Glomerular endothelial cell (primary cell): ENCODE results near the gene TMEM202. TPM values are rescaled to one million over a fixed set of nuclear protein-coding genes. Genes with fewer than 3 reads are reported as not detected.
"Not testable (repeated sequence)": the region's sequence is repeated elsewhere in the genome, so short reads cannot be mapped to it uniquely, and the experiment has no call there.

Experiments used
- DNase-seq: peaks from one replicate; pipeline ENCODE4 v3.0.0-alpha.2; 2011; ENCODE audit warnings: low read depth, low spot score; ENCODE audit errors: extremely low read depth
- total RNA-seq: library from RNA; depleted of rRNA; stranded (reverse); fragments of >200 nt; gene quantifications from 2 replicates; pipeline ENCODE4 v1.2.3, GENCODE V29; 2015

The TMEM202 gene
- total RNA-seq, 1 donor from 2014 or later: not detected

GRCh38 chr15:72398648-72399047 lies 543 bp downstream of the TMEM202 start:
- no peak for DNase-seq

- no peak for DNase-seq
Observed at GRCh38 chr15:72402726-72403125, 4.6 kb downstream of the TMEM202 start.

GRCh38 chr15:72404356-72404755 lies 6.3 kb downstream of the TMEM202 start:
- DNase-seq: no peak

GRCh38 chr15:72404841-72405240 lies 6.7 kb downstream of the TMEM202 start:
- DNase-seq: no peak

- no peak for DNase-seq
Observed at GRCh38 chr15:72406936-72407335, 8.8 kb downstream of the TMEM202 start.

- no peak for DNase-seq
Observed at GRCh38 chr15:72411111-72411510, 13.0 kb downstream of the TMEM202 start.

GRCh38 chr15:72411544-72411943 lies 13.4 kb downstream of the TMEM202 start:
- no peak for DNase-seq

- not testable (repeated sequence) for DNase-seq
Observed at GRCh38 chr15:72413337-72413736, 15.2 kb downstream of the TMEM202 start.

GRCh38 chr15:72415304-72415703 lies 17.2 kb downstream of the TMEM202 start:
- no peak for DNase-seq

- DNase-seq: not testable (repeated sequence)
Observed at GRCh38 chr15:72419768-72420167, 21.7 kb downstream of the TMEM202 start.

GRCh38 chr15:72420576-72420975 lies 22.5 kb downstream of the TMEM202 start:
- DNase-seq: no peak

GRCh38 chr15:72421484-72421883 lies 23.4 kb downstream of the TMEM202 start:
- no peak for DNase-seq

GRCh38 chr15:72423256-72423655 lies 25.2 kb downstream of the TMEM202 start:
- DNase-seq: no peak

GRCh38 chr15:72426753-72427152 lies 28.6 kb downstream of the TMEM202 start:
- DNase-seq: no peak

GRCh38 chr15:72437650-72438316 lies 39.7 kb downstream of the TMEM202 start:
- no peak for DNase-seq

- not testable (repeated sequence) for DNase-seq
Observed at GRCh38 chr15:72442848-72443247, 44.7 kb downstream of the TMEM202 start.

- no peak for DNase-seq
Observed at GRCh38 chr15:72445426-72445825, 47.3 kb downstream of the TMEM202 start.

- no peak for DNase-seq
Observed at GRCh38 chr15:72450805-72451204, 52.7 kb downstream of the TMEM202 start.

GRCh38 chr15:72451224-72451623 lies 53.1 kb downstream of the TMEM202 start:
- no peak for DNase-seq

- no peak for DNase-seq
Observed at GRCh38 chr15:72456684-72457083, 58.6 kb downstream of the TMEM202 start.
